ENCODE measurements around the gene ELOVL7. TPM values are rescaled to one million over a fixed set of nuclear protein-coding genes. Genes with fewer than 3 reads are reported as not detected.

Gene ELOVL7
- total RNA-seq, 1 experiment from 2014 or later = 20.0 TPM

DNA sequence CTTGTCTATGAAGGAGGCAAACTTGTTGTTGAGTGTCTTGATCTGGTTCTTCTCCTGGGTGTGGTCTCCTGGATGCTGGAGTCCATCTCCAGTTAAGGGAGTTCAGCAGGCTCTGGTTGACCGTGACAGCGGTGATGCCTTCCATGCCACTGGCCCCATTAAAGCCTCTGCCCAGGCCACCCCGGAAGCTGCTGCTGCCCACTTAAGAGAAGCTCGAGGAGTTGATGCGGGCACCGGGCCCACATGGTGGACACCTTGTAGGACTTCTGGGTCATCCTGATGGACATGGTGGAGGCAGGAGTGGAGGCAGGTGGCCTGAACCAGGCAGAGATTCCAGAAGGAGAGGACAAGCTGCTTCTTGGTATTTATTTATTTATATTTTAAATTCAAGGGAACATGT is 99.4 kb downstream of the ELOVL7 start:
- BruUV-seq (replicated peaks) = no TSS peak
- ChIA-PET POLR2A (no interaction called here), CTCF (no interaction called here), RAD21 (ENCODE audit: low non-redundant PET in 1 of 2, low total read pairs in 2 of 2, uncharacterized antibody in 2 of 2, unreplicated experiment in 2 of 2) (no interaction called here)
- Histone ChIP-seq H3K9me2 (ENCODE audit: insufficient read depth) (no peaks in the 10 kb centered on the region), H3K27ac (ENCODE audit: low read depth, low read length) (no peak overlapping the region), H3K27me3 (ENCODE audit: insufficient read depth, low read length) (no peaks in the 10 kb centered on the region), H3K9me3 (ENCODE audit: control insufficient read depth in 1 of 2, insufficient read depth in 1 of 2, low read depth in 1 of 2, low read length in 2 of 2) (0 out of 4 replicates have a peak, but pooled peaks cover 0 to 3% of the 10 kb centered on the region in 2 experiments), H3K4me1 (ENCODE audit: control insufficient read depth in 1 of 2, insufficient read depth in 2 of 2, low read length in 2 of 2) (no peaks in the 10 kb centered on the region), H2AFZ (ENCODE audit: low read depth, low read length, poor library complexity, severe bottlenecking) (no peak overlapping the region), H3K36me3 (ENCODE audit: control insufficient read depth in 1 of 2, insufficient read depth in 2 of 2, low read length in 2 of 2) (no peaks in the 10 kb centered on the region), H3K4me3 (replicated peaks in 1 of 2; ENCODE audit: low read depth in 1 of 2, low read length in 2 of 2) (no peak overlapping the region), H3K9ac (ENCODE audit: low read length) (no peak overlapping the region), H4K20me1 (ENCODE audit: insufficient read depth) (no peaks in the 10 kb centered on the region), H3K79me2 (ENCODE audit: insufficient read depth, low read length) (no peaks in the 10 kb centered on the region), H3K4me2 (ENCODE audit: low read length) (no peak overlapping the region)
- DNase-seq (ENCODE audit: low read depth, low spot score) = no peak
- intact Hi-C loops (cut with micrococcal nuclease) = no loop called here
- TF ChIP-seq TCF7L2 (IDR thresholded peaks at IDR 0.05; ENCODE audit: borderline replicate concordance, extremely low read depth, insufficient read depth, insufficient read length) = no peak
- TF ChIP-seq ZNF274 (IDR thresholded peaks at IDR 0.05; ENCODE audit: low read depth, low read length) = no peak
- TF ChIP-seq, protein P1, sequence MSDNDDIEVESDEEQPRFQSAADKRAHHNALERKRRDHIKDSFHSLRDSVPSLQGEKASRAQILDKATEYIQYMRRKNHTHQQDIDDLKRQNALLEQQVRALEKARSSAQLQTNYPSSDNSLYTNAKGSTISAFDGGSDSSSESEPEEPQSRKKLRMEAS (IDR thresholded peaks at IDR 0.05) = no peak
- TF ChIP-seq EGR1 (IDR thresholded peaks at IDR 0.05; ENCODE audit: low read depth) = no peak
- TF ChIP-seq CEBPB (IDR thresholded peaks at IDR 0.05; ENCODE audit: low read depth) = no peak
- TF ChIP-seq EZH2 (IDR thresholded peaks at IDR 0.05) = no peak
- TF ChIP-seq, protein P2, sequence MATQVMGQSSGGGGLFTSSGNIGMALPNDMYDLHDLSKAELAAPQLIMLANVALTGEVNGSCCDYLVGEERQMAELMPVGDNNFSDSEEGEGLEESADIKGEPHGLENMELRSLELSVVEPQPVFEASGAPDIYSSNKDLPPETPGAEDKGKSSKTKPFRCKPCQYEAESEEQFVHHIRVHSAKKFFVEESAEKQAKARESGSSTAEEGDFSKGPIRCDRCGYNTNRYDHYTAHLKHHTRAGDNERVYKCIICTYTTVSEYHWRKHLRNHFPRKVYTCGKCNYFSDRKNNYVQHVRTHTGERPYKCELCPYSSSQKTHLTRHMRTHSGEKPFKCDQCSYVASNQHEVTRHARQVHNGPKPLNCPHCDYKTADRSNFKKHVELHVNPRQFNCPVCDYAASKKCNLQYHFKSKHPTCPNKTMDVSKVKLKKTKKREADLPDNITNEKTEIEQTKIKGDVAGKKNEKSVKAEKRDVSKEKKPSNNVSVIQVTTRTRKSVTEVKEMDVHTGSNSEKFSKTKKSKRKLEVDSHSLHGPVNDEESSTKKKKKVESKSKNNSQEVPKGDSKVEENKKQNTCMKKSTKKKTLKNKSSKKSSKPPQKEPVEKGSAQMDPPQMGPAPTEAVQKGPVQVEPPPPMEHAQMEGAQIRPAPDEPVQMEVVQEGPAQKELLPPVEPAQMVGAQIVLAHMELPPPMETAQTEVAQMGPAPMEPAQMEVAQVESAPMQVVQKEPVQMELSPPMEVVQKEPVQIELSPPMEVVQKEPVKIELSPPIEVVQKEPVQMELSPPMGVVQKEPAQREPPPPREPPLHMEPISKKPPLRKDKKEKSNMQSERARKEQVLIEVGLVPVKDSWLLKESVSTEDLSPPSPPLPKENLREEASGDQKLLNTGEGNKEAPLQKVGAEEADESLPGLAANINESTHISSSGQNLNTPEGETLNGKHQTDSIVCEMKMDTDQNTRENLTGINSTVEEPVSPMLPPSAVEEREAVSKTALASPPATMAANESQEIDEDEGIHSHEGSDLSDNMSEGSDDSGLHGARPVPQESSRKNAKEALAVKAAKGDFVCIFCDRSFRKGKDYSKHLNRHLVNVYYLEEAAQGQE (IDR thresholded peaks at IDR 0.05; ENCODE audit: low read depth) = no peak
- no peak for TF ChIP-seq RAD21 (IDR thresholded peaks at IDR 0.05; ENCODE audit: low read depth)
- no peak for TF ChIP-seq YY1 (IDR thresholded peaks at IDR 0.05; ENCODE audit: extremely low read depth, insufficient replicate concordance, low read depth, low read length)
- TF ChIP-seq POLR2AphosphoS5 (IDR thresholded peaks at IDR 0.05; ENCODE audit: low read depth, low read length) = no peak
- no peak for TF ChIP-seq FOSL1 (IDR thresholded peaks at IDR 0.05; ENCODE audit: low read depth)
- no peak for TF ChIP-seq SP1 (IDR thresholded peaks at IDR 0.05; ENCODE audit: low read depth)
- TF ChIP-seq, protein P3, sequence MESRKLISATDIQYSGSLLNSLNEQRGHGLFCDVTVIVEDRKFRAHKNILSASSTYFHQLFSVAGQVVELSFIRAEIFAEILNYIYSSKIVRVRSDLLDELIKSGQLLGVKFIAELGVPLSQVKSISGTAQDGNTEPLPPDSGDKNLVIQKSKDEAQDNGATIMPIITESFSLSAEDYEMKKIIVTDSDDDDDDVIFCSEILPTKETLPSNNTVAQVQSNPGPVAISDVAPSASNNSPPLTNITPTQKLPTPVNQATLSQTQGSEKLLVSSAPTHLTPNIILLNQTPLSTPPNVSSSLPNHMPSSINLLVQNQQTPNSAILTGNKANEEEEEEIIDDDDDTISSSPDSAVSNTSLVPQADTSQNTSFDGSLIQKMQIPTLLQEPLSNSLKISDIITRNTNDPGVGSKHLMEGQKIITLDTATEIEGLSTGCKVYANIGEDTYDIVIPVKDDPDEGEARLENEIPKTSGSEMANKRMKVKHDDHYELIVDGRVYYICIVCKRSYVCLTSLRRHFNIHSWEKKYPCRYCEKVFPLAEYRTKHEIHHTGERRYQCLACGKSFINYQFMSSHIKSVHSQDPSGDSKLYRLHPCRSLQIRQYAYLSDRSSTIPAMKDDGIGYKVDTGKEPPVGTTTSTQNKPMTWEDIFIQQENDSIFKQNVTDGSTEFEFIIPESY (IDR thresholded peaks at IDR 0.05; ENCODE audit: extremely low read depth, insufficient replicate concordance, low read length) = no peak
- TF ChIP-seq EZH2phosphoT487 (IDR thresholded peaks at IDR 0.05; ENCODE audit: borderline replicate concordance) = no peak
- TF ChIP-seq POLR2A (IDR thresholded peaks at IDR 0.05; ENCODE audit: borderline replicate concordance, extremely low read depth, insufficient read depth, insufficient read length) = no peak
- TF ChIP-seq SIN3A (IDR thresholded peaks at IDR 0.05; ENCODE audit: low read depth) = no peak
- TF ChIP-seq, protein P4, sequence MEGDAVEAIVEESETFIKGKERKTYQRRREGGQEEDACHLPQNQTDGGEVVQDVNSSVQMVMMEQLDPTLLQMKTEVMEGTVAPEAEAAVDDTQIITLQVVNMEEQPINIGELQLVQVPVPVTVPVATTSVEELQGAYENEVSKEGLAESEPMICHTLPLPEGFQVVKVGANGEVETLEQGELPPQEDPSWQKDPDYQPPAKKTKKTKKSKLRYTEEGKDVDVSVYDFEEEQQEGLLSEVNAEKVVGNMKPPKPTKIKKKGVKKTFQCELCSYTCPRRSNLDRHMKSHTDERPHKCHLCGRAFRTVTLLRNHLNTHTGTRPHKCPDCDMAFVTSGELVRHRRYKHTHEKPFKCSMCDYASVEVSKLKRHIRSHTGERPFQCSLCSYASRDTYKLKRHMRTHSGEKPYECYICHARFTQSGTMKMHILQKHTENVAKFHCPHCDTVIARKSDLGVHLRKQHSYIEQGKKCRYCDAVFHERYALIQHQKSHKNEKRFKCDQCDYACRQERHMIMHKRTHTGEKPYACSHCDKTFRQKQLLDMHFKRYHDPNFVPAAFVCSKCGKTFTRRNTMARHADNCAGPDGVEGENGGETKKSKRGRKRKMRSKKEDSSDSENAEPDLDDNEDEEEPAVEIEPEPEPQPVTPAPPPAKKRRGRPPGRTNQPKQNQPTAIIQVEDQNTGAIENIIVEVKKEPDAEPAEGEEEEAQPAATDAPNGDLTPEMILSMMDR (IDR thresholded peaks at IDR 0.05 in 2 of 3, conservative IDR thresholded peaks at IDR 0.05 in 1 of 3; ENCODE audit: borderline replicate concordance in 1 of 3, insufficient read depth in 1 of 3, low read depth in 2 of 3, low read length in 2 of 3) = no peak
- TF ChIP-seq JUND (IDR thresholded peaks at IDR 0.05) = no peak
- TF ChIP-seq, protein P5, sequence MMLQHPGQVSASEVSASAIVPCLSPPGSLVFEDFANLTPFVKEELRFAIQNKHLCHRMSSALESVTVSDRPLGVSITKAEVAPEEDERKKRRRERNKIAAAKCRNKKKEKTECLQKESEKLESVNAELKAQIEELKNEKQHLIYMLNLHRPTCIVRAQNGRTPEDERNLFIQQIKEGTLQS (IDR thresholded peaks at IDR 0.05) = no peak
- ATAC-seq = no peak
